ENCODE data around the gene SRGAP3.
"Not testable (repeated sequence)": the region's sequence is repeated elsewhere in the genome, so short reads cannot be mapped to it uniquely, and the experiment has no call there.

Gene SRGAP3

DNA sequence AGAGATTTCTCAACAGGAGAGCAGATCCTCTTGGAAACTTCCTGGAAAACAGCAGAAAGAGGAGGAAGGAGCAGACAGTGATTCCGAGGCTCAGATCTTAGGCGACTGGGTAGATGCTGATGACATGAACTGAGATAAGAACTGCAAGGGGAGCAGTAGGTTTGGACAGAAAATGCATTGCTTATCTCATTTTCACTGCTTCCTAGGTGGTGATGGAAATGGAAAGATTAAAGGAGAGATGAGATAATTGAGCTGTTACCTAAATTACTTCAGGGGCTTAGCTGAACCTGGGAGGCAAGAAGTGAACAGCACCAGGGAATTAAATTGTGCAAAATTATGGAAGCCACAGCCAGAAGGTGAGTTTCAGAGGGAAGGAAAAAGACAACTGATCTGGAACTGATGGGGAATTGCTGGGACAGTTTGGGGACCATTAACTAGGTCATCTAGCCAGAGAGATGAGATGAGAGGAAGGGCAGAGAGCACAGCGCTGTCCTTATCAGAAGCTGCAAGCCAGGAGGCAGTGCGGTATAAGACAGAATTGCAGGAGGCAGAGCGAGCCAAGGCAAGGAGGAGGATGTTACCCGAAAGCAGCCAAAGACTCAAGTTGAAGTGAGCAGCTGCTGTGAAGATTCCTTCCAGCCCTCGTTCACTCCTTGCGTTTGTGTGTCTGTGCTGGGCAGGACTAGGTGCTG lies 140.4 kb downstream of the SRGAP3 start:
- no peak for DNase-seq

DNA sequence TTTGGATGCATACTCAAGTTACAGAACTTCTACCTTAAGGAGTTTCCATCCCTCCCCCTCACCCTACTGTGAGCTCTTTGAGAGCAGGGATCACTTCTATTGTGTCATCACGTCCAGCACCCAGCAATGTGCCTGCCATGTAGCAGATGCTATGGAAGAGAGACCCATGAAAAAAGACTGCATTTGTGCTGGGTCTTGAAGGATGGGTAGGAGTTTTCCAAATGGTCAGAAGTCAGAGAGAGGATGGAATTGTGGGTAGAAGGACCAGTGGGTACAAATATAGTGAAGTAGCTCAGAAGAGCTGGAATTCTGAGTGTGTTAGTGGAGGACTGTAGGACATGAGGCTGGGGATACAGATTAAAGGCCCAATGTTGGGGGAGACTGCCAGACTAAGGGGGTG lies 141.7 kb downstream of the SRGAP3 start:
- DNase-seq, result no peak

DNA sequence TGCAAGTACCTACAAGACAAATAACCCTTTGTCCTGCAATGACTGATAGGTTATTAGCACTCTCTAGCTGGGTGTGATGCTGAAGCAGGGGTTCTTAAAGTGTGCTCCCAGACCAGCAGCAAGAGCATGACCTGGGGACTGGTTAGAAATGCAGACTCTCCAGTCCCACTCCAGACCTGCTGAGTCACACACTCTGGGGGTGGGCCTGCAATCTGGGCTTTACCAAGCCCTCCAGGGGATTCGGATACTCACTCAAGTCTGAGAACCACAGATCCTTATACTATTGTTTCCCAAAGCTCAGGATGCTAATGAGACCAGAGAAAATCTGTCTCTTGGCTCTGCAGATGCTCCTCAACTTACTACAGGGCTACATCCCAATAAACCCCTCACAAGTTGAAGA lies 144.0 kb downstream of the SRGAP3 start:
- DNase-seq, result no peak

DNA sequence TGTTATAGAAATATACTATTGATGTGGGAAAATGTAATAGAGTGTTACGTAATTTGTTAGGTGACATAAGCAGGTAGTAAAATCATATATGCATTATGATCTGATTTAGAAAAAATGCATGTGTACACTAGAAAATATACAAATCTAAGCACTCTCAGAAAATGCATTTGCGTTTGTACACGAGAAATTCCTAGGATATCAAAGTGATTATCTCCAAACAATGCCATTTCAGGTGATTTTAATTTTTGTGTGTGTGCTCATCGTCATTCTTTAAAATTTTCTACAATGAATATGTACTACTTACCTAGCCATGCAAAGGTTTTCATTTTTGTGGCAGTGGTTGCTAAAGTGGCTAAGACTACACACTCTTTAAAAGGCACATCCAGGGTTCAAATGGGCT lies 145.3 kb downstream of the SRGAP3 start:
- DNase-seq, result no peak

DNA sequence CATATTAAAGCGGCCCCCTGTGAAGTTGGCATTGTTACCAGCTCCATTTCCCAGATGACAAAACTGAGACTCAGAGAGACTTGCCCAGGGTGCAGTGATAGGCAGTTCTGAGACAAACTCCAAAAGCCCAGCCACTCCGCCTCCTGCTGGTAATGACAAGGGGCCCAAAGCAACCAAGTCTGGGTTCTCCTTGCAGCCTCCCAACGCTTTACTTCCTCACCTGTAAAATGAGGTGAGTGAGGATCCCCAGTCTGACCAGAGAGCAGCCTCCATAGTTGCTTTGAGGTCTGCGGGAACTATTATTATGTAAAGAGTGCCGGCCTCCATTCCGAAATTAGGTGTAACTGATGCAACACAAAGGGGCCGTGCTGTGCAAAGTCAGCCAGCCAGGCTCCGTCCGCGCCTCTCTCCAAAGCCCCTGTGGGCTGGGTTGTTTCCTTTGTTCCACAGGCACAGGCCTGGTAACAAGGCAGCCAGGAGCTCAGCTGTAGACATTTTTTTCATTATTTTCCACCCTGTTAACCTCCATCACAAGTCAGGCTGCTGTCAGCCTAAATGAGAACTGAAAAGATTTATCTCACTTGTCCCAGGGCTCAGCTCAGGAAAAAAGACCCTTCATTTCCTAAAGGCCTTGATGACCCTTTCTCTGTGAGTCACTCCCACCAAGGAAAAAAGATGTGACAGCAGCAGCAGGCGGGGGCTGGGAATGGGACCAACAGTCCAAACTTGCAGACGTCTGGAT lies 147.0 kb downstream of the SRGAP3 start:
- DNase-seq, result no peak

DNA sequence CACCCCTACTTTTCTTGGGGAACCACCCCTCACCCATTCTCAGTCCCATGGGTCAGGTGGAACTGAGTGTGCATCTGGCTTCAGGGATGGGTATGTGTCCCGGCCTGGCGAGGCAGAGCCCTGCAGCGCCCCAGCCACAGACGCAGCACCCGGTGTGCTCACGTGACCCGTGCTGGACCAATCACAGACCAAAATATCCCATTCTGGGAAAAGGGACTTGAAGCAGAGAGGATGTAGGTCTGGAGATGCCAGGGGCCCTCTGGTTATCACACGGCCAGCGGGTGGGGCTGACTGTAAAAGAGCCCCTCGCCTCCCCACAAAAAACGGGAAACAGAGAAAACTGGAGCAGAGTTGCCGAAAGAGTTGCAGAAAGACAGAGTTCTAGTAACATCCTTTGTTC lies 148.2 kb downstream of the SRGAP3 start:
- DNase-seq, result no peak

DNA sequence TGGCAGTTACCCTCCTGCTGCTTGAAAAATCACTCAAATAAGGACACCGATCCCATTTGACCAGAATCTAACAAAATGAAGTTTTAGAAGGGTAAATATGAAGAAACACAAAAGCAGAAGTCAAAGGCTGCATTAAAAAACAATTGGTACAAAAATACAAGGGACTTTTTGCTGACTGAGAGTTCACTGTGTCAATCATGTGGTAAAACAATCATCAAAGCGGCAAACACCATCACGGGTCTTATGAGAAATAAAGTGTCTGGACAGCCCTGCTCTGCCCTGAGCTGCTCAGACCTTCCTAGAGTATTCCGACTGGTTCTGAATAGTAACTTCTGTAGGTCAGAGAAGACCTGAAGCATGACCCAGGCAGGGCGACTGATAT lies 148.9 kb downstream of the SRGAP3 start:
- no peak for DNase-seq

DNA sequence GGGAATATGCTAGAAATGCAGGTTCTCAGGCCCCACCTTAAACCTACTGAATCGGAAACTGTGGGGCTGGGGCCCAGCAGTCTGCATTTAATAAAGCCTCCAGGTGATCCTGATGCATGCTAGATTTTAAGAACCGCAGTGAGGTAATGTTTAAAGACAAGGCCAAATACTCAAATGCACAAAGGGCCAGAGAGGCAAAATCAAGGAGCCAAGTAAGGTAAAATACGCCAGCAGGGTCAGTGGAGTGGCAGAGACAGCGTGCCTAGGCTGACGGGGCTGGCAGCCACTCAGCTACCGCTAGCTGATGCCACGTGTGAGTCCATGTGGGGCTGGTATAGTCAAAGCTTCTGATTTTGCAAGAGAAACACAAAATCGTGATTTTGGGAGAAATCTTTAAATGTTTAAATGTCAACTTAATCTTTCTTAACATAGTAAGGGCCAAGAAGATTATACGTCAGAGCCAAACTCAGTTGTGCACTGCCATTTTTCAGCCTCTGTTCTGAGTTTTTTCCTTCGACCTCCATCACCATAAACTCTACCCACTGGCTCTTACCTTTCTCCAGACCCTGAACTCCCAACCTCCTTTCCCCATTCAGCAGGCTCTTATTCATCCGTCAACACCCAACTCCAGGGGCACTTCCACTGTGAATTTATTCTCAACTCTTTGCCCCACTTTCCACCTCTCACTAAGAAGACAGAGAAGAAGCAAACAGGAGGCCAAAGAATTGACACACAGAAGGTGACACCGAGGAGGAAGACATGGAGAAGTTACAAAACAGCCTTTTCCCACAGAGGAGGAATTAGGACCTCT lies 149.5 kb downstream of the SRGAP3 start:
- DNase-seq, result no peak

DNA sequence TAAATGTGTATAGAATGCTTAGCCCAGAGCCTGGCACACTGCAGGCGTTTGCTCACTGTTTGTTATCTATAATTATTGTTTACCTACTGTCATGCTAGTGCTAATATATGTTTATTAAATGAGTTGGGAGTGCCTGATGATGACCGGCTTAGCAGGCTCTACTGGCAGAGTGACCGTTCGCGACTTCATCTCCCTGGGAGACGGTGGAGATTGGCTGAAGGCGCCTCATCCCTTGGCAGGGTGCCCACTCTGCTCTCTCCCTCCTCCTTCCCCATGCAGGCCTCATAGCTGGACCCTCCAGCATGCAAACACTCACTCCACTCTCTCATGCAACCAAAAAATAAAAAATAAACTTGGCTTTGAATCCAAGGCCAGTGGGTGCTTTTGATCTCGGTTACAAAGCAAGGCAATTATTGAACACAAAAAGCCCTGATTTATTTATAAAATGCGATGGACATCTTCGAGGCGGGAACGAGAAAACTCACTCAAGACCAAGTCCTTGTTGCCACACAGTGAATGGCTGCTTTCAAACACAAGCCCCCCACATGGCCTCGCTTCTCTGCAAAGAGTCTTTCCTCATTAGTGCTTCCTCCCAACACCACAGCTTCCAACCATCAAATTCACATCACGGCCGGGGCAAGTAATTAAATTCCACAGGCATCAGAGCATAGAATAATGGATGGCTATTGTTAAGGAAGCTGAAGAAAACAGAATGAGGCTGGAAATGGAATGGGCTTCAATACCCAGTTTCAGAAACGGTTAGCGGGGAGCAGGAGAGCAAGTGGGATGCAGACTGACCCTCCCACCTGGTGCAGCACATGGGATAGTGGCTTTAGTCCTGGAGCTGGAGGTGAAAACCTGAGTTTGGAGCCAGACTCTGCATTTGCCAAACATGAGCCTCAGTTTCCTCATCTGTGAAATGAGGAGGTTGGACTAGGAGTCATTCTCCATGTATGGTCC lies 150.4 kb downstream of the SRGAP3 start:
- no peak for DNase-seq

DNA sequence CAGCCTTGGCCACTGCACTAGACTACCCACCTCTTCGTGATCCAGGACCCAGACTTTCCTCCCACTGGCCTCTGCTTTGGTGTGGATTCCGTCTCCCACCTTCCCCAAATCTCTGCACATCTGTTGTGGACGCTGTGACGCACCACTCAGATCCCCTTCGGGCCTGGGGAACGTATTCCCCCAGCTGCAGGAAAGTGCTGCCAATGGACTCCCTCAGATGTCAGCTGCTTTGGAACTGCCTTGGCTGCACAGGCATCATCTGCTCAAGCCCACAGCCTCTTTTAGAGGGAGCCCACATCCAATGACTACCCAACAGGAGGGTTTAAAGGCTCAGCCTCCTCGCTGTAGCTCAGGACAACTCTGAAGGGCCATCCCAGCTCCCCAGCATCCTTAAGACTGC lies 152.0 kb downstream of the SRGAP3 start:
- no peak for DNase-seq

DNA sequence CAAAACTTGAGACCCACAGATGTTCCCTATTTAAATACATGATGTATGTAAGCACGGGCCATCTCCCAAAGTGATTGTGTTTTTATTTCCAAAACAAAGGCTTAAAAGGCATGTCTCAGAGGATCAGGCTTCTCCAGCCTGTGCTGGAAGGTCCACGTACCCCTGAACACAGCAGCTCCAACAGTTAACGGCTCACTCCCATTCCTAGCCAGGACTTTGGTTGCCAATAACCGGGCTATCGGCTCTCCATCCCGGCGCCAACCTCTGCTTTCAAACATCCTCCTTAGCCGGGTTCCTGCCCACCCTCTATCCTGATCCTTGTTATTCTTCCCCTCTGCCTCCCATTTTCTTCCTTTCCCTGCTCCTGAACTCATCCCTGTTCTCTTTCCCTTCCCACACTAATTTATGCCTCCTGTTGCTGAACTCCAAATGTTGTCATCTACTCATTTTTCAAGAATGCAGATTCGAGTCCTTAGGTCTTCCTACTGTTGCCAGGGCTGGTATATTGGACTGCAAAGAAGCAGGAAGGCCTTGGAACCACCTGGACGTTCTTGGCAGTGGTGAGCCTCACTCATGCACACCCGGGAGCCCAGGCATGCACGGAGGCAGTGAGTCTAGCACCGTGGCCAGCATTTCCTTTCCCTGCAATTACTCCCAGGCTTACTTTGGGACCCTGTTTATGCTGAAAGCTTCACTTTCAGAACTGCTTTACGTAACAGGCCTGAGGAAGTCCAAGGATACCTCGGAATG lies 157.8 kb downstream of the SRGAP3 start:
- no peak for DNase-seq

DNA sequence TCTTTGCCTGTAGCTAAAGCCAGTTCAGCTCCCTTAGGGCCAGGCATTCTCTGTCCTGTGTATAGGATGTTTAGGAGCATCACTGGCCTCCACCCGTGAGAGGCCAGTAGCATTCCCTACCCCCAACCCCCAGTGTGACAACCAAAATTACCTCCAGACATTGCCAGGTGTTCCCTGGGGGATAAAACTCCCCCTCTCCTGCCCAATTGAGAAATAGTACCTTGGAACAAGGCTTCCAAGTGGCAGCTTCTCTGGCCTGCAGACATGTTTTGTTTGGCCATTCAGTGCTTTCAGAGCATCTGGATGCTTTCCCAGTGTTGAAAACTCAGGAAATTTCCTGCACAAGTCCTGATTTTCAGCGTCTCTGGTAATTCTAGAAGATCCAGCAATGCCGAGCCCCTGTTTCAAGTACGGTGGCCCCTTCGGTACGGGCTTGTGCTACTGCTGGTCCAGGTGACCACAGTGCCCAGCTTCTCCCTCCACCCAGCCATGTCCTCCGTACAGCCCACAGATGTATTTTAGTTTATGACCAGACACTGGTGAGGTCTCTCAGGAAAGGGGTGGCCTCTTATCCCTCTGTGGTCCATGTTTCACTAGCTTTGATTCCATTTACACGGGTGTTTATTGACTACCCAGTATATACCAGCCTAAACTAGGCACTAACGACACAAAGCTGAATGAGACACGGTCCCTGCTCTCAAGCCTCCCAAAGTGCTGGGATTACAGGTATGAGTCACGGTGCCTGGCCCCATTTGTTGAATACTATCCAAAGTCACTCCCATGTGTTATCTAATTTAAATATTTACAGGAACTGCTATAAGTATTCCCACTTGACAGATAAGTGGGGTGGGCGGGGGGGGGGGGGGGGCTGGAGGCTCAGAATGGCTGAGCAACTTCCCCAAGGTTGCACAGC lies 160.7 kb downstream of the SRGAP3 start:
- no peak for DNase-seq

DNA sequence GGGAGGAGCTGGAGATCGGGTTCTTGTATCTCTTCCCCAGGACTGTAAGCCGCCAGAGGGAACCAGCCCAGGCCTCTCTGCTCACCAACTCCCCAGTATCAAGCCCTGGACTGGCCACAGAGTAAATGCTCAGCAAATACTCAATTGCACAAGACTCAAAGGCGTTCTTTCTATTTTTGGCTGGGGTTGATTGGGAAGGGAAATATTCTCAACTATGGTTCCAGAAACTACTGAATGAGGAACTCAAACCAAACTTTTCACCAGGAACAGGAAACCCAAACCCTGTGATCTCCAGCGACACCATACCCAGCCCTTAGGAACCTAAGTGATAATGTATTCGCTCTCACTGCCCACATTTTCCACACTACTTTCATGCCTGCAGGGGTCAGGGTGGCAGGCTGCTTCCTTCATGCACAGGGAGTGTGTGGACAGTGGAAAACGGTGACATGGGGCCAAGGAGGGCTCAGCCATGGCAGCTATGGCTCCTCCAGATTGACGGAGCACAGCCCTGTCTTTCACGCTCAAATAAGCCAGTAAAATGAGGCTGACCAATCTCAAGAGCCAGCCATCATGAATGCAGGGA lies 161.5 kb downstream of the SRGAP3 start:
- no peak for DNase-seq

DNA sequence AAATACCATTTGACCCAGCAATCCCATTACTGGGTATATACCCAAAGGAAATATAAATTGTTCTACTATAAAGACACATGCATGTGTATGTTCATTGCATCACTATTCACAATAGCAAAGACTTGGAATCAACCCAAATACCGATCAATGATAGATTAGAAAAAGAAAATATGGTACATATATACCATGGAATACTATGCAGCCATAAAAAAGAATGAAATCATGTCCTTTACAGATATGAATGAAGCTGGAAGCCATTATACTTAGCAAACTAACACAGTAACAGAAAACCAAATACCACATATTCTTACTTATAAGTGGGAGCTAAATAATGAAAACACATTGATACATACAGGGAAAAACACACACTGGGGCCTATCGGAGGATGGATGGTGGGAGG lies 164.0 kb downstream of the SRGAP3 start:
- not testable (repeated sequence) for DNase-seq

DNA sequence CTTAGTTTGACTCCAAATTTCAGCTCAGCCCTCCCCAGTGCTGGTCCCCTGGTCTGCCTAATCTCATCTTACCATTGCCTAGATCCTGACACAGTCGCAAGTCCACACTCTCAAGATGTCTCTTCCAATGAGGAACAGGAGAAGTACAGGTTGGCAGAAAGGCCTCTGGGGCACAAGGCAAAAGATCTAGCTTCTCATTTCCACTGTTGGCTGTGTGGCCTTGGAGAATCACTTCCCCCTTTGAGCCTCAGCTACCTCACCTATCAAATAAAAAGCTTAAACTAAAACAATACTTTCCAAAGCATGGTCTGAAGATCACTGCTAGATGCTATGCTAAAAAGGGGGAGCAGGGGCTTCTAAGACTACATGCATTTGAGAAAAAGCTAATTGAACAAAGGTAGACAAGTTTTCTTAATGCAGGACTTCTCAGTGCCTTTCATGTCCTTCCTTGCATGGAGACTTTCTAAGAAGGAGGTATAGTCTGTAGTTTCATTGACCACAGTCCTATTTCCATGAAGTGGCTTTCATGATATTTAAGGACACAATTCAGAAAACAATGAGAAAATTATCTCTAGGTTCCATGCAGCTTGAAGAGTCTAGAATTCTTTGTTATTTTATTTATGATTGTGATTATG lies 168.1 kb downstream of the SRGAP3 start:
- DNase-seq, result no peak

DNA sequence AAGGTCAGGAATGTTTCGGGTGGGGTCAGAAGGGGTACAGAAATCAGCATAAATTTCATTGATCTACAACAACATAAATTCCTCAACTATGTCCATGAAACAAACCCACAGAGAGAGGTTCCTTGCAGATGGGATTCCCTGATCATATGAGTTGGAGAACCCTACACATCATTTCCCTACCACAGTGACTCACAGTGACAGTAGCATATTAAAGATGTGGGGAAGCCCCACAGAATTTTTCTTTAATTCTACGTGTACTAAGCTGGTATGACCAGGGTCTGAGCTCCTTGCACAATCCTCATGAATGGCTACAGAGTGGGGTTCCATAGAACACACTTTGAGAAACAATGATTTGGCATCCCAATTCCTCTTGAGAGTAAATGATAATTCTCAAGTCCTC lies 169.3 kb downstream of the SRGAP3 start:
- no peak for DNase-seq

DNA sequence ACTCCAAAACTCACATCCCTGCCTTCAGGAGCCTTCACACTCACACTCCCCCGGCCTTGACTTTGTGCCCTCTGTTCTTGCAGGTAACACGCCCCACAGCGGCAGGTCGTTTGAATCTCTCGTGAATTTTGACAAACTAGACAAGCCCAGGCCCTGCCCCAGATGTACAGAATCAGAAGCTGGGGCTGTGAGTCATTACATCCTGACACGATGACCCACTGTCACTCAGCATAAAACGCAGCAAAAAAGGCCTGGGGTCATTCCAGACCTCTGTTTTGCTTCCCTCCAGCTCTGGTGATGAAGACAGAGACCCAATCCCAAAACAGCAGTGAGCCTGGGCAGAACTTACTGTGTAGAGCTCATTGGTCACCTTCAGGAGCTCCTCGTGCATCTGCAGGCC lies 169.8 kb downstream of the SRGAP3 start:
- no peak for DNase-seq

DNA sequence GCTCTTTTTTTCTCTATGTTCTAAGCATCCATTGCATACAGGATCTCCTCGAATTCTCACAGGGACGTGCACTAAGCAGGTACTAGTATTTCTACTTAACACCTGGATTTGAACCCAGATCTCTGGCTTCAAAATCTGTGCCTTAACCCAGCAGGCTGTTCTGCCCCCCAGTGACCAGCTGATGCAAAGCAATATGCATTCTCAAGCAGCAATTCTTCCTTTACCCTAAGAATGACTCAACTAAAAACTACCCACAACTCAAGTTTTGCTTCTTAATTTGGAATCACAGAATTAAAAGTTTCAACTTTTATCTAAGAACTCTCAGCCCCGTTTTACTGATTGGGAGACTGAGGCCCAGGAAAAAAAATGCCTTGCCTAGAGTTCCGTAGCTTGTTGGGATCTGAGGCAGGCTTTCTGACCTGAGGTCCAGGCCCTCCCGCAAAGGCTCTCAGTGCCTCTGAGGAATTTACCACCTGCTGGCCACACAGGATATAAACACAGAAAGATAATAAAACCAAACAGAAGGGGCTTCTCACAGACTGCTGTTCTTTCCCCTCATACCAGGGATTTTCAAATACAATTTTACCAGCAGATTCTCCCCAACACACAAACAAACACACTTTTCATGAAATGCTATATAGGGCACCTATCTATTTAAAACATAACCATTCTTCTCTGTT lies 170.7 kb downstream of the SRGAP3 start:
- DNase-seq, result no peak

DNA sequence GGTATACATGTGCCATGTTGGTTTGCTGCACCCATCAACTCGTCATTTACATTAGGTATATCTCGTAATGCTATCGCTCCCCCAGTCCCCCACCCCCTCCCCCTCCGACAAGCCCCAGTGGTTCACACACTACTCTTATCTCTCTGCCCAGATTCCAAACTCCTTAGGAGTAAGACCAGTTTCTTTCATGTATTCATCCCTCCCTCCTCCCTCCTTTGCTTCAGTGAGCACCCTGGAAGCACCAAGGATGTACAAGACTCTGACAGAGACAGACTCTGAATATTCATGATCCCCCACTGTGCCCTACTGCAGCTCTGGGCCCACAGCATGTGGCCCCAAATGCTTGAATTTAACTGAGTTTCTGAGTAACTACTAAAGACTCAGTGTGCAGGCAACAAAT lies 172.4 kb downstream of the SRGAP3 start:
- DNase-seq, result no peak
